Adipocyte (in vitro differentiated cells): ENCODE results near the gene CNDP2.
"Not testable (repeated sequence)": the region's sequence is repeated elsewhere in the genome, so short reads cannot be mapped to it uniquely, and the experiment has no call there.

Experiments
- DNase-seq: peaks from one replicate; pipeline ENCODE4 v3.0.0-alpha.2; 2015; ENCODE audit warnings: low read depth
- H3K27me3 ChIP-seq: replicated peaks from 2 replicates; pipeline ENCODE4 v1.7.0; 2013; ENCODE audit warnings: mild to moderate bottlenecking, low read length, moderate library complexity; ENCODE audit not compliant: control insufficient read depth, insufficient read depth
- H3K36me3 ChIP-seq: 2 replicates; pipeline ENCODE4 v1.7.0; 2013; ENCODE audit warnings: low read length, mild to moderate bottlenecking, moderate library complexity; ENCODE audit not compliant: control insufficient read depth, insufficient read depth, severe bottlenecking
- H3K4me1 ChIP-seq: 2 replicates; pipeline ENCODE4 v1.7.0; 2013; ENCODE audit warnings: mild to moderate bottlenecking, low read length, moderate library complexity; ENCODE audit not compliant: control insufficient read depth, insufficient read depth
- H3K4me3 ChIP-seq: 2 replicates; pipeline ENCODE4 v1.7.0; 2013; ENCODE audit warnings: mild to moderate bottlenecking, low read length, moderate library complexity
- H3K9ac ChIP-seq: 2 replicates; pipeline ENCODE4 v1.7.0; 2013; ENCODE audit warnings: mild to moderate bottlenecking, low read length, moderate library complexity
- H3K9me3 ChIP-seq: 2 replicates; pipeline ENCODE4 v1.7.0; 2013; ENCODE audit warnings: mild to moderate bottlenecking, low read length, moderate library complexity; ENCODE audit not compliant: control insufficient read depth

The CNDP2 gene

GRCh38 chr18:74521068-74521725 is 25.0 kb downstream of the CNDP2 start:
- no peaks in the 10 kb centered on the region for H3K27me3 ChIP-seq
- H3K4me1 ChIP-seq, result no peaks in the 10 kb centered on the region
- H3K9me3 ChIP-seq, result no peaks in the 10 kb centered on the region
- peaks cover 45% of the 10 kb centered on the region for H3K36me3 ChIP-seq
- H3K9ac ChIP-seq, result no peak overlapping the region
- H3K4me3 ChIP-seq, result no peak overlapping the region
- DNase-seq, result no peak

DNA sequence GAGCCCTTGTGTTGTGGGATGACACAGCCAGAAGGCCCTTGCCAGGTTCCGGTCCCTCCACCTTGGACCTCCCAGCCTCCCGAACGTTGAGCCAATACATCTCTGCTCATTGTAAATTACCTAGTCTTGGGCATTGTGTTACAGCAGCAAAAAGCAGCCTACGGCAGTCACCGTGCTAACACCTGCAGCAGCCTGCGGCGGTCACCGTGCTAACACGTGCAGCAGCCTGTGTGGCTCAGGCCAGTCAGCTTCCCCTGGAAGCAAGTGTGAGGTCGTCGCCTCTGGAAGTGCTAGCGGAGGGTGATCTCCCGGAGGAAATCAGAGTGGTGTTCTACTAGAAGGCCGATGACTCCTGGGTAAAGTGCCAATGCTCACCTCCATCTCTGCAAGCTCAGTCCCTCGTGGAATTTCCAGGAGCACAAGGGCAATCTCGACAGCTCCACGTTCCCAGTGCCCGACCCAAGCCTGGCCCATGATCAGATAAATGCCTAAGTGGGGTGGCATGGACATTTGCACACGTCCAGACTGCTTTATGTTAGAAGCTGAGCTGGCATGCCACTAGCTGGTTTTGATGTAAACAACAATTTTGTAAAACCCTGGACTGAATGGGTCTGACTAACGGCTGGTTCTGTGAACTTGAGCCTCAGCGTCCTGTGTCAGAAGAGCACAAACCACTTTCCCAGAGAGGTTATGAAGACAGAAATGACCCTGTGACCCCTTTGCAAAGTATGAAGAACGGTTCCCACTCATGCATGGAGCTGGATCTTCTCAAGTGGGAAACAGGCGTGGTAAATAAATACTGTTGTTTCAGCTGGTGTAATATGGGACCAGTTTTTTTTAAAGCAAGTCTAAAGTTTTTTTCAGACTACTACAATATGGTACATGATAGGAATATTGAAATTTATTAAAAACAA is 26.7 kb downstream of the CNDP2 start:
- Histone ChIP-seq H3K9me3 (no peaks in the 10 kb centered on the region), H3K9ac (no peak overlapping the region), H3K36me3 (peaks cover 29% of the 10 kb centered on the region), H3K27me3 (no peaks in the 10 kb centered on the region), H3K4me3 (no peak overlapping the region), H3K4me1 (no peaks in the 10 kb centered on the region)
- no peak for DNase-seq

- no peak for DNase-seq
- Histone ChIP-seq H3K9ac (no peak overlapping the region), H3K9me3 (no peaks in the 10 kb centered on the region), H3K27me3 (no peaks in the 10 kb centered on the region), H3K4me1 (no peaks in the 10 kb centered on the region), H3K4me3 (no peak overlapping the region), H3K36me3 (peaks cover 19% of the 10 kb centered on the region)
These were observed 27.9 kb downstream of the CNDP2 start for GRCh38 chr18:74524097-74524496.

DNA sequence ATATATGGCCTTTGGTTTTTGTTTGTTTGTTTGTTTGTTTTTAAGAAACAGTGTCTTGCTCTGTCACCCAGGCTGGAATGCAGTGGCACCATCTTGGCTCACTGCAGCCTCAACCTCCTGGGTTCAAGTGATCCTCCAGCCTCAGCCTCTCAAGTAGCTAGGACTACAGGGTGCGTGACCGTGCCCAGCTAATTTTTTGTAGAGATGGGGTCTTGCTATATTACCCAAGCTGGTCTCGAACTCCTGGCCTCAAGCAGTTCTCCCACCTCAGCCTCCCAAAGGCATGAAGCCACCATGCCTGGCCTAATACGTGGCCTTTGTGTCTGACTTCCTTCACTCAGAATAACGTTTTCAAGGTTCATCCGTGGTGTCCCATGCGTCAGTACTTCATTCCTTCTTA is 28.8 kb downstream of the CNDP2 start:
- not testable (repeated sequence) for H3K4me1 ChIP-seq, H3K4me3 ChIP-seq, H3K27me3 ChIP-seq, H3K9me3 ChIP-seq, H3K9ac ChIP-seq, DNase-seq
- peaks cover 10% of the 10 kb centered on the region for H3K36me3 ChIP-seq

DNA sequence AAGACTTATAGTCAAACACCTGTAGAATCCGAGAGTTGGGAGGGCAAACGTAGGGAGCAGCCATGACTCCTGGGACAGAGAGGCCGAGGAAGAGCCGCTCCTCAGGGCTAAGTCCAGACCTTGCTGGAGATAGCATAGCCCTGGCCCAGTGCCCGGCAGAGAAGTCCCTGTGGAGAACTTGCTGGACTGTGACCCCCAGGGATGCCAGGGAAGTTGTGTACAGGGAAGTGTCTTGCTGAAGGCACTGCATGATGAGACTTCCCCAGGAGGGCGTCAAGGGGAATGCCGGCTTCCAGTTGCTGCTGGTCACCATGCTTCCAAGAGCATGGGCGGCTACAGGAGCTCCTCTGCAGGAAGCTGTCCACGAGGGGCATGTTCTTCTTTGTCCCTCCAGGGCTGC is 29.6 kb downstream of the CNDP2 start:
- no peak for DNase-seq
- Histone ChIP-seq H3K4me1 (no peaks in the 10 kb centered on the region), H3K9me3 (no peaks in the 10 kb centered on the region), H3K9ac (no peak overlapping the region), H3K27me3 (no peaks in the 10 kb centered on the region), H3K36me3 (peaks cover 2% of the 10 kb centered on the region), H3K4me3 (no peak overlapping the region)

DNA sequence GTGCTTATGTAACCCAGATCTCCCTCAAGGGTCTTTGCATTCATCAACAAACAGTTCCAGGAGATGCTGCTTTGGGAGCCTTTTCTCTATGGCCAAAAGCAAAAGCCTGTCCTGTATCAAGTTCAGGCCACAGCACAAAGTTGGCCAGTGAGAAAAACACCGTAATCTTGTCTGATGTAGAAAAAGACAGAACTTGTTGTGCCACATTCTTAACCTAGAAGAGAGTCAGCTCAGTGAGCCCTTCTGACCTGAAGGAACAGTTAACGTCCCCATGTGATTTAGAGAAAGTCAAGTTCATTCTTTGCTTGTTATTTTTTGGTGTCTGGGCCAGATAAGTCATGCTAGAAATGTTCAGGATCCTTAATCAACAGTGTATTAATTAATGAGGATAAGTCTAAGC is 30.3 kb downstream of the CNDP2 start:
- Histone ChIP-seq H3K36me3 (no peaks in the 10 kb centered on the region), H3K9me3 (no peaks in the 10 kb centered on the region), H3K4me3 (no peak overlapping the region), H3K9ac (no peak overlapping the region), H3K27me3 (peaks cover 2% of the 10 kb centered on the region), H3K4me1 (no peaks in the 10 kb centered on the region)
- DNase-seq, result no peak

DNA sequence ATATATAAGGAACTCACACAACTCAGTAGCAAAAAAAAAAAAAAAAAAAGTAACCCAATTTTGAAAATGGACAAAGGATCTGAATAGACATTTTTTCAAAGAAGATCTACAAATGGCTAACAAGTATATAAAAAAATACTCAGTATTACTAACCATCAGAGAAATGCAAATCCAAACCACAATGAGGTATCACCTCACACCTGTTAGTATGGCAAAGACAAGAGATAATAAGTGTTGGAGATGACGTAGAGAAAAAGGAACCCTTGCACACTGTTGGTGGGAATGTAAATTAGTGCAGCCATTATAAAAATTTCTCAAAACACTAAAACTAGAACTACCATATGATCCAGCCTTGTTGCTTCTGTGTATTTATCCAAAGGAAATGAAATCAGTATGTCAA is 32.3 kb downstream of the CNDP2 start:
- no peak for DNase-seq
- no peak overlapping the region for H3K4me3 ChIP-seq
- H3K9ac ChIP-seq, result no peak overlapping the region
- no peaks in the 10 kb centered on the region for H3K4me1 ChIP-seq
- H3K9me3 ChIP-seq, result no peaks in the 10 kb centered on the region
- H3K36me3 ChIP-seq, result no peaks in the 10 kb centered on the region
- peaks cover 2% of the 10 kb centered on the region for H3K27me3 ChIP-seq

- Histone ChIP-seq H3K4me3 (no peak overlapping the region), H3K4me1 (no peaks in the 10 kb centered on the region), H3K27me3 (peaks cover 4% of the 10 kb centered on the region), H3K9ac (no peak overlapping the region), H3K9me3 (no peaks in the 10 kb centered on the region), H3K36me3 (no peaks in the 10 kb centered on the region)
- no peak for DNase-seq
These were observed 32.8 kb downstream of the CNDP2 start for GRCh38 chr18:74528913-74529312.

GRCh38 chr18:74529378-74529777 is 33.2 kb downstream of the CNDP2 start:
- no peak overlapping the region for H3K4me3 ChIP-seq
- no peak for DNase-seq
- no peak overlapping the region for H3K9ac ChIP-seq
- no peaks in the 10 kb centered on the region for H3K9me3 ChIP-seq
- H3K4me1 ChIP-seq, result no peaks in the 10 kb centered on the region
- H3K27me3 ChIP-seq, result peaks cover 8% of the 10 kb centered on the region
- no peaks in the 10 kb centered on the region for H3K36me3 ChIP-seq

GRCh38 chr18:74529811-74530583 is 33.8 kb downstream of the CNDP2 start:
- H3K9me3 ChIP-seq, result no peaks in the 10 kb centered on the region
- no peak overlapping the region for H3K9ac ChIP-seq
- no peaks in the 10 kb centered on the region for H3K36me3 ChIP-seq
- peaks cover 8% of the 10 kb centered on the region for H3K27me3 ChIP-seq
- H3K4me3 ChIP-seq, result no peak overlapping the region
- no peaks in the 10 kb centered on the region for H3K4me1 ChIP-seq
- no peak for DNase-seq

DNA sequence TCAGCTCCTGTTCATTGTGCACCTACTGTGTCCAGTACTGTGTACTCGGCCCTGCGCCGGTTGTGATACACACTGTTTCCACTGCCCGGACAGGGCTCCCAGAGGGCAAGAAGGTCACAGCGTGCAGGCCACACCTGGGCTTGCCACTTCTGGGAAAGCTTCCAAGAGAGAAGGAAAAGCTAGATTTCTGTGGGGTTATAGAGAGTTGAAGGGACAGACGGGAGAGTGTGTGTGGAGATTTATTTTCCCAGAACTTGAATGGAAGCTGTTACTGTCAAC is 34.4 kb downstream of the CNDP2 start:
- H3K9ac ChIP-seq, result no peak overlapping the region
- no peak for DNase-seq
- no peaks in the 10 kb centered on the region for H3K9me3 ChIP-seq
- H3K4me3 ChIP-seq, result no peak overlapping the region
- no peaks in the 10 kb centered on the region for H3K4me1 ChIP-seq
- H3K27me3 ChIP-seq, result peaks cover 8% of the 10 kb centered on the region
- no peaks in the 10 kb centered on the region for H3K36me3 ChIP-seq
